Stimulated activated CD8-positive, alpha-beta memory T cell treated with anti-CD3 and anti-CD28 coated beads, Interleukin-4, amount 100 ng/mL, for 48 hours (primary cell): ENCODE measurements around the gene MASP2.
"Not testable (repeated sequence)": the region's sequence is repeated elsewhere in the genome, so short reads cannot be mapped to it uniquely, and the experiment has no call there.

Experiments used
- DNase-seq: peaks from one replicate; pipeline ENCODE4 v3.0.0-alpha.2; 2020

MASP2 gene

GRCh38 chr1:11058026-11058425 lies 11.0 kb upstream of the MASP2 start:
- no peak for DNase-seq

GRCh38 chr1:11057477-11057876 lies 10.4 kb upstream of the MASP2 start:
- DNase-seq: no peak

- DNase-seq: no peak
Observed at GRCh38 chr1:11056504-11056903, 9.5 kb upstream of the MASP2 start.

GRCh38 chr1:11055676-11056075 lies 8.6 kb upstream of the MASP2 start:
- DNase-seq: no peak

GRCh38 chr1:11054666-11055065 lies 7.6 kb upstream of the MASP2 start:
- no peak for DNase-seq

DNA sequence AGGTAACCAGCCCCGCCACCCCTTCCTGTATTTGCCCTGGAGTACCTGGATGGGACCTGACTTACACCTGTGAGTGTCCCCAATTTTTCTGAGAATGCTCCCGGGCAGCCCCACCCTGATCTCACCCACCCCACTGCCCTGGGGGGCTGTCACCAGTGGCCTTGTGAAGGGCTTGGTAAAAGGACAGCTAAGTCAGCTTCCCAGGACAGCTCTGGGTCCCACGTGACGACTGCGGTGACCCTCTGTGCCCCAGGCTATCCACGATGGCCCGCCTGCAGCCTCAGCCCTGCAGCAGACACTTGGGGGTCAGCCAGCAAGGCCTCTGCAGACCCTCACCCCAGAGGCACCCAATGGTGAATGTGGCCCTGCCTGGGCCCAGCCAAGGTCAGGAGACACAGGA lies 7.1 kb upstream of the MASP2 start:
- DNase-seq: no peak

GRCh38 chr1:11053758-11054137 lies 6.7 kb upstream of the MASP2 start:
- DNase-seq: peak; percentile 52

DNA sequence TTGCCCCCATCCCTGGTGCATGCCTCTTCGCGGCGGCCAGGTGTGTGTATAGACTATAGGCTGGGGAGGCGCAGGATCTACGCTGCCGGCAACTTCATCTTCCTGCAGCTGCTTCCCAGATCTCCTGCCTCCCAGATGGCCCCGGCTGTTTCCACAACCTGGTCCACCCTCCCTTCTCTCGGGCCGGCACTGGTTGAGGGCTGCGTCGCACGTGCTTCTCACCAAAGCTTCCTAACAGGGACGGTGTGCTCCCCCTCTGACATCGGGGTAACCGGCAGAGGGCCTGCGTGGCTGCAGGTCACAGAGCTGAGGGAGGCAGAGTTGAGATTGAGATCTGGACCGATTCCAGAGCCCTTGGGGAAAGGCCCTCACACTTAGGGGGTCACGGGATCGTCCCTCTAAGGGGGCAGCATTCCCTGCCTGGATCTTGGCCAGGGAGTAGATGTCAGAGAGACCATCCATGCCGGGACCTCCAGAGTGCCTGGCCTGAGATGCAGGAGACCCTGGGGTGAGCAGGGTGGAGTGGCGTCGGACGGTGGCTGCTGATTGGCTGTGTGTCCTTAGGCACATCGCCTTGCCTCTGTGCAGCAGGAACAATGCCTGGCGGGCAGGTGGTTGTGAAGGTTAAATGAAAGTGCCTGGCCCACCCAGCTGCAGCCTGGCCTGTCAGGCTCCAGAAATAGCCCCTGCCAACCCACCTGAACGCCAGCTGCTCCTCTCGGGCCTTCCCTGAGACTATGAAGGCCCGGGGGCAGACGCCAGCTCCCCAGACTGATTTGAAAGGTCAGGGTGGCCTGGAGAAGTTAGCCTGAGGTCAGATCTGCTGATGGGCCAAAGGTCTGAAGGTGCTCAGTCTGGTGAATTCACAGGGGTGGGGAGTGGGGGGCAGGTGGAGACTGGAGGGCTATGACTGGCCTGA lies 6.1 kb upstream of the MASP2 start:
- no peak for DNase-seq

GRCh38 chr1:11051781-11052511 lies 4.9 kb upstream of the MASP2 start:
- DNase-seq: no peak

- DNase-seq: not testable (repeated sequence)
Observed at GRCh38 chr1:11051121-11051520, 4.1 kb upstream of the MASP2 start.

DNA sequence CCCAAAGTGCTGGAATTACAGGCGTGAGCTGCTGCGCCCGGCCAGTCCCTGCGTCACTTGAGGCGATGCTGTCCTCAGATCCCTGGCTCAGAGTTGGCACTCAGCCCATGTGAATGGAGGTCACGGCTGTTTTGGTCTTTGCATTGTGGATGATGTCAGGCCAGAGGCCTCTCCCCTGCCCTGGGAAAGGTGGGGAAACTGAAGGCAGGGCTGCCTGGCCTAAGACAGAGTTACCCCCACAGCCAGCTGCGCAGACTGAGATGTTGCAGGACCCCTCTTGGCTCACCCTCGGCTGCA lies 821 bp downstream of the MASP2 start:
- peak; percentile 14 for DNase-seq

GRCh38 chr1:11045428-11046269 lies 1.4 kb downstream of the MASP2 start:
- DNase-seq: peak; percentile 17

DNA sequence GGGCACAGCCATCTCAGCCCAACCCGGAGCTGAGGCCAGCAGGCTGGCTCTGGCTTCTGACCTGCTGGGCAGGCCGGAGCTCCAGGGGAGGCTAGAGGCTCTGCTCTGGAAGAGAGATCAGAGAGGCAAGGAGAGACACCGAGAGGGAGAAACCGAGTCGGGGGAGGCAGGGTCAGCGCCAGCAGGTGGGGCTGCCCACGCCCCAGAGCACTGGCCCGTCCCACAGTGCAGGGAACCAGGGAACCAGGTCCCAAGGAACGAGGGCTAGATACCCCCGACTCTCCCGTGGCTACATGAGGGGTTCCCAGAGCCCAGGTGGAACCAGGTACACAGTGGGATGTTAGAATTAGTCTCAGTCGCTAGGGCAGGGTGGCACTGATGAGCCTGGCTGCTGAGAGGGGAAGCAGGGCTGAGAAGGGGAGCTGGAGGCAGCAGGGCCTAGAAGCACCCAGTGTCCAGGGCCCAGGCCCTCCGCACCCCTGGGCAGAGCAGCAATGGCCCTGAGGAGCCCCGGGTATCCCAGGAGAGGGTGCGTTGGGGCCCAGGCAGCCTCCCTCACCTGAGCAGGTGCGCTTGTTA lies 2.1 kb downstream of the MASP2 start:
- no peak for DNase-seq

- peak; percentile 15 for DNase-seq
Observed at GRCh38 chr1:11044086-11044848, 2.8 kb downstream of the MASP2 start.

DNA sequence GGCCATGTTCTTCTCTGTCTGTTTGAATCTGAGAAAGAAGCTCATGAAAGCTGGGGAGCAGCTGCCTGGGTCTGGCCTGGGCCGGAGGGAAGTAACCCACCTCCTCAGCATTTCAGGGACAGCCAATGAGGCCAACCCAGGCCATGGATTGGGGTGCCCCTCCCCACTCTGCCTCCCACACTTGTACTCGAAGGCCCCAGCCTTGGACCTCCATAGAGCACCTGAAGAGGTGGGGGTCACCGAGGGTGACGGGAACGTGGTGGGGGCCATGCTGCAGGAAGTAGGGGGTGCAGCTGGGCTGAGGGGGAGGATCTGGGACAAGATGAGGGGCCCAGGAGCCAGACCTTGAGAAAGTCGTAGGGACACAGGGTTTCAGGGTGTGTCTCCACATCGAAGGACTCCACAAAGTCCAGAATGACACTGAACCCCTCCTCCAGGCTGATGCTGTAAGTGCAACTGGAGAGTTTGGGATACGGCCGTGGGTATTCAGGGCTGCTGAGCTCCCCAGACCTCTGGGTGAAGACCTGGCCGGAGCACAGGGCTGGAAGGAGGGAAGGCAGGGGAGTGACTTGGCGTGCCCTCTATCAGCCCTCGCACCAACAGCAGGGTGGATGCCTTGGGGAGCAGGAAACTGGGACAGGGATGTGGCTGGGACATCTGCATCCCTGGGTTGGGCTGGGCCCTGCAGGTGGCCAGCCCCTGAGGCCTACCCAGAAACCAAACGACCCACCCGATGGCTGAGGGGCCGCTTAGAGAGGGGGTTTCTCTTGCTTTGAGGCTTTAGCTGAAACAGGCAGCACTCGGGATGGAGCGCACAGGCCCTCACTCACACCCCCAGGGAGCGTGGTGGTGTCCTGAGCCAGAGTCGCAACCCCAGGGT lies 3.8 kb downstream of the MASP2 start:
- DNase-seq: no peak

DNA sequence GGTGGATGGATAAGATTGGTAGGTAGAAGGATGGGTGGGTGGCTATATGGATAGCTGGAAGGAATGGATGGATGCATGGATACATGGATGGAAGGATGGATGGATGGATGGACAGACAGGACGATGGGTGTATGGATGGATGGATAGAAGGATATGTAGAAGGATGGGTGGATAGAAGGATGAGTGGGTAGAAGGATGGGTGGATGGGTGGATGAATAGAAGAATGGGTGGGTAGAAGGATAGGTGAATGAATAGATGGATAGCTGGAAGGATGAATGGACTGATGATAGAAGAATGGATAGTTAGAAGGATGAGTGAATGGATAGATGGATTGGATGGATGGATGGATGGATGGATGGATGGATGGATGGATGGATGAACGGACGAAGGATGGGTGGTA lies 5.0 kb downstream of the MASP2 start:
- no peak for DNase-seq

GRCh38 chr1:11041048-11041447 lies 6.0 kb downstream of the MASP2 start:
- DNase-seq: no peak

- not testable (repeated sequence) for DNase-seq
Observed at GRCh38 chr1:11040105-11040429, 7.0 kb downstream of the MASP2 start.

DNA sequence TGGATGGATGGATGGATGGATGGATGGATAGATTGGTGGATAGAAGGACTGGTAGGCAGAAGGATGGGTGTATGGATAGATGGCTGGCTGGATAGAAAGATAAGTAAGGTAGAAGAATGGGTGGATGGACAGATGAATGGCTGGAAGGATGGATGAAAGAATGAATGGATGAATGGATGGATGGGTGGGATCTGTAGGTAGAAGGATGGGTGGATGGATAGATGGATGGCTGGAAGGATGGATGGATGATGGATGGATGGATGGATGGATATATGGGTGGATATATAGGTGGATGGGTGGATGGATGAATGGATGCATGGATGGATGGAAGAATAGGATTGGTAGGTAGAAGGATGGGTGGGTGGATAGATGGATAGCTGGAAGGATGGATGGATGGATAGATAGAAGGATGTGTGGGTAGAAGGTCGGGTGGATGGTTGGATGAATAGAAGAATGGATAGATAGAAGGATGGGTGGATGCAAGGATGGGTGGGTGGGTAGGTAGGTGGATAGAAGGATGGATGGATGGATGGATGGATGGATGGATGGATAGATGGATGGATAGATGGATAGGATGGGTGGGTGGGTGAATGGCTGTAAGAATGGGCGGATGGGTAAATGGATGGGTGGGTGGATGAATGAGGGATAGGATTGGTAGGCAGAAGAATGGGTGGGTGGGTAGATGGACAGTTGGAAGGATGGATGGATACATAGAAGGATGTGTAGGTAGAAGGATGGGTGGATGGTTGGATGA lies 7.5 kb downstream of the MASP2 start:
- DNase-seq: no peak

DNA sequence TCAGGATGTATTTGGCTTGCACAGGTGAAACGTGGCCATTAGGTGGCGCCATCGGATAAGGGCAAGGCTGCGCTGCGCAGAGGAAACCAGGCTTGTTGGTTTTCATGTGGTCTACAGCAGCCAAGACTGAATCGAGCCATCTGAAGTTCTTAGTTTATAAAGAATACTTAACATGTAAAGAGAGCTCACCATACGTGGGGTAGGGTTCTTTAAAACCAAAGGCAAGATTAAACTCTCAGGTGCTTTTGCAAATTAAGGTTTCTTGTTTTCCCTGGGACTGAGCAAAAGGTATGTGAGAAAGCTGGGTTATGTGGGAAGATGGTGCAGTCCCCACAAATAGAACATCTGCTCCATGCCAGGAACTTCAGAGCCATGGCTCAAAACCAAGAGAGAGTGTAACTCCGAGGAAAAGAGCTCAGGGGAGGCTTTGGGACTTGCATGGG lies 9.3 kb downstream of the MASP2 start:
- DNase-seq: peak; percentile 95
